ENCODE measurements around the gene OCEL1. TPM values are rescaled to one million over a fixed set of nuclear protein-coding genes. Genes with fewer than 3 reads are reported as not detected.
"Not testable (repeated sequence)": the region's sequence is repeated elsewhere in the genome, so short reads cannot be mapped to it uniquely, and the experiment has no call there.

OCEL1 gene
- total RNA-seq, 4 donors from 2014 or later = 9.7 to 33.5 (median 21.8) TPM

DNA sequence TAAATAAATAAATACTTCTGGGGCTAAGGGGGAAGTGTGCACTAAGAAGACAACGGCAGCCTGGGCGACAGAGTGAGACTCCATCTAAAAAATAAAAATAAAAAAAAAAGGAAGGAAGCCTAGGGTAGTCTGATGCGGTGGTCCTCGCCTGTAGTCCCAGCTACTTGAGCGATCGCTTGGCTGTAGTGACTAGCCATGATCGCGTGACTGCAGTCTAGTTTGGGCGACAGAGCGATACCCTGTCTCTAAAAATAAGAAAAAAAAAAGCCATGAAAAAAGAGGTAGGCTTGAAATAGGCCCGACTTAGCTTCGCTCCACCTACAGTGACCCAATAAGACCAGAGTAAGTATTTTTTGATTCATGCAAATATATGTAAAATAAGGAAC lies 40.6 kb downstream of the OCEL1 start:
- Histone ChIP-seq H3K27me3 (no peaks in the 10 kb centered on the region), H3K4me3 (replicated peaks in 1 of 3) (no peak overlapping the region), H3K4me1 (peaks cover 5% of the 10 kb centered on the region in 2 donors), H3K9me3 (no peaks in the 10 kb centered on the region), H3K27ac (peak overlapping the region in 1 of 3 donors; percentile 13), H3K36me3 (peaks cover 6 to 9% of the 10 kb centered on the region in 2 donors)
- WGBS, 2 donors = 62 to 72% methylated on average over 12 of the region's 12 CpGs
- intact Hi-C loops (cut with DNase I) = loop anchor here (10.0 kb wide), 1 partner anchor 52 kb away; the partner anchor contains the start of gene USE1
- peak in 1 of 2 donors; percentile 18 for DNase-seq
- TF ChIP-seq POLR2A (IDR thresholded peaks at IDR 0.05) = no peak
- TF ChIP-seq, protein P1, sequence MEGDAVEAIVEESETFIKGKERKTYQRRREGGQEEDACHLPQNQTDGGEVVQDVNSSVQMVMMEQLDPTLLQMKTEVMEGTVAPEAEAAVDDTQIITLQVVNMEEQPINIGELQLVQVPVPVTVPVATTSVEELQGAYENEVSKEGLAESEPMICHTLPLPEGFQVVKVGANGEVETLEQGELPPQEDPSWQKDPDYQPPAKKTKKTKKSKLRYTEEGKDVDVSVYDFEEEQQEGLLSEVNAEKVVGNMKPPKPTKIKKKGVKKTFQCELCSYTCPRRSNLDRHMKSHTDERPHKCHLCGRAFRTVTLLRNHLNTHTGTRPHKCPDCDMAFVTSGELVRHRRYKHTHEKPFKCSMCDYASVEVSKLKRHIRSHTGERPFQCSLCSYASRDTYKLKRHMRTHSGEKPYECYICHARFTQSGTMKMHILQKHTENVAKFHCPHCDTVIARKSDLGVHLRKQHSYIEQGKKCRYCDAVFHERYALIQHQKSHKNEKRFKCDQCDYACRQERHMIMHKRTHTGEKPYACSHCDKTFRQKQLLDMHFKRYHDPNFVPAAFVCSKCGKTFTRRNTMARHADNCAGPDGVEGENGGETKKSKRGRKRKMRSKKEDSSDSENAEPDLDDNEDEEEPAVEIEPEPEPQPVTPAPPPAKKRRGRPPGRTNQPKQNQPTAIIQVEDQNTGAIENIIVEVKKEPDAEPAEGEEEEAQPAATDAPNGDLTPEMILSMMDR (IDR thresholded peaks at IDR 0.05) = no peak

DNA sequence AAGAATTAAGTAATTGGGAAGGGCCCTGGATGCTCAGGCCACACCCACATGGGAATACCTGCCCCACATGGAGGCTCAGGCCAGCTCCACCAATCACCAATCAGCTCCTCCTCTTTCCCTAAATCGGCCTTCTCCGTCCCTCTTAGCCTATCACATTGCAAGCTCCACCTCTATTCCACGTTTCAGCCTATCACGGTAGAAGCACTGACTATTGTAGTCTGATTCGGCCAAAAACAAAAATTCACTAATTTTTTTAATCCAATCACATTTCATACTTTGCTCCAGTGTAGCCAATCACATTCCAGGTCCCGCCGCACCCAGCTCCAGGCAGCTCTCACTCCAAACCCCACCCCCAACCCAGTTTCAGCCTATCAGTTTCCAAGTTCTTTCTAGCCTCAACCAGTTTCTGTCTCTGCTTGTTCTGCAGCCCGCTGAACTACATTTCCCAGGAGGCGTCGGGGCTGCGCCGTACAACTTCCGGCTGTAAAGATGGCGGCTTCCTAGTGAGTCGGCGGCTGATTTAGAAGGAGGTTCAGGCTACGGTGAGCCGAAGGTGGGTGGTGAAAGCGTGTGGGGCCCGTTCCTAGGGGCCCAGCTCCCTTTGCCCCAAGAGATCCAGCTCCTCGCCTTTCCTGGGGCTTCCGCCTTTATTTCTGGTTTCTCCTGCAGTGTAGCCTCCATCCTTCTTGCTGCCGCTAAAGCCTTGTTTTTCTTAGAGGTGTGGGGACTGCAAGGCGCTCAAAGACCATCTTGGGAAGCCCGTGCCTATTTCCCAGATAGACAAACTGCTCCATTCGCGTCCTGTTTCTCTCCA lies 41.2 kb downstream of the OCEL1 start, which contains the start of gene BABAM1:
Gene BABAM1 (plus strand): TSS at position 469 of the 814 bp plus-strand sequence. CDS start 1,364 bp downstream, outside the sequence.
- intact Hi-C loops (cut with DNase I) = loop anchor here (10.0 kb wide), 1 partner anchor 52 kb away; the partner anchor contains the start of gene USE1
- WGBS, 2 donors = 0% methylated on average over 22 to 27 of the region's 27 CpGs
- peak within 1 kb of the TSS; percentile 40 to 46 (median 46) for H3K4me3 ChIP-seq (replicated peaks in 1 of 3)
- H3K27me3 ChIP-seq = no peaks in the 10 kb centered on the region
- H3K36me3 ChIP-seq = peaks cover 12 to 15% of the 10 kb centered on the region in 2 donors
- H3K9me3 ChIP-seq = no peaks in the 10 kb centered on the region
- H3K27ac ChIP-seq = peak within 1 kb of the TSS in 2 of 3 donors; percentile 13 to 57
- TF ChIP-seq, protein P1 (IDR thresholded peaks at IDR 0.05) = no peak
- TF ChIP-seq POLR2A (IDR thresholded peaks at IDR 0.05) = peak in 1 of 2 donors; percentile 41
- peaks cover 5% of the 10 kb centered on the region in 2 donors for H3K4me1 ChIP-seq
- DNase-seq = peak; percentile 96 to 97

DNA sequence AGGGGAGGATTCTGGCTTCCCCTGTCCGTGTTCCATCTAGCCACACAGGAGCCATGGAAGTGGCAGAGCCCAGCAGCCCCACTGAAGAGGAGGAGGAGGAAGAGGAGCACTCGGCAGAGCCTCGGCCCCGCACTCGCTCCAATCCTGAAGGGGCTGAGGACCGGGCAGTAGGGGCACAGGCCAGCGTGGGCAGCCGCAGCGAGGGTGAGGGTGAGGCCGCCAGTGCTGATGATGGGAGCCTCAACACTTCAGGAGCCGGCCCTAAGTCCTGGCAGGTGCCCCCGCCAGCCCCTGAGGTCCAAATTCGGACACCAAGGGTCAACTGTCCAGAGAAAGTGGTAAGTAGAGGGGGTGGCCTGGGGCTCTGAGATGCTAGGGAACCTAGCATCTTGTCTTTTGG lies 42.7 kb downstream of the OCEL1 start:
- peaks cover 5% of the 10 kb centered on the region in 2 donors for H3K4me1 ChIP-seq
- H3K27me3 ChIP-seq = no peaks in the 10 kb centered on the region
- DNase-seq = no peak
- peaks cover 16 to 19% of the 10 kb centered on the region in 2 donors for H3K36me3 ChIP-seq
- H3K4me3 ChIP-seq (replicated peaks in 1 of 3) = no peak overlapping the region
- no peaks in the 10 kb centered on the region for H3K9me3 ChIP-seq
- intact Hi-C loops (cut with DNase I) = loop anchor here (10.0 kb wide), 1 partner anchor 54 kb away; the partner anchor contains the start of gene USE1
- H3K27ac ChIP-seq = no peak overlapping the region
- TF ChIP-seq, protein P1 (IDR thresholded peaks at IDR 0.05) = no peak
- TF ChIP-seq POLR2A (IDR thresholded peaks at IDR 0.05) = no peak
- 87 to 97% methylated on average over 4 to 13 of the region's 13 CpGs for WGBS, 2 donors

DNA sequence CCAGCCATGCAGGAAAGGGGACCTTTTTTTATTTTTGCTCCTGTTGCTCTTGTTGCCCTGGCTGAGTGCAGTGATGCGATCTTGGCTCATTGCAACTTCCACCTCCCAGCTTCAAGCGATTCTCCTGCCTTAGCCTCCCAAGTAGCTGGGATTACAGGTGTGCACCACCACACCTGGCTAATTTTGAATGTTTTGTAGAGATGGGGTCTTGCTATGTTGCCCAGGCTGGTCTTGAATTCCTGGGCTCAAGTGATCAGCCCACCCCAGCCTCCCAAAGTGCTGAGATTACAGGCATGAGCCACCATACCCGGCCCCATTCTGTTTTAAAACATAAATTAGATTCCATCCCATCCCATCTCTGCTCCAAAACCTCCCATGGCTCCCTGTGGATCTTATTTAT lies 48.9 kb downstream of the OCEL1 start:
- H3K4me1 ChIP-seq; H3K27ac ChIP-seq; H3K27me3 ChIP-seq; DNase-seq; H3K4me3 ChIP-seq (replicated peaks in 1 of 3); intact Hi-C loops (cut with DNase I); H3K9me3 ChIP-seq: not testable (repeated sequence)
- 98 to 99% methylated on average over 3 of the region's 3 CpGs for WGBS, 2 donors
- H3K36me3 ChIP-seq = peaks cover 35 to 55% of the 10 kb centered on the region in 2 donors

DNA sequence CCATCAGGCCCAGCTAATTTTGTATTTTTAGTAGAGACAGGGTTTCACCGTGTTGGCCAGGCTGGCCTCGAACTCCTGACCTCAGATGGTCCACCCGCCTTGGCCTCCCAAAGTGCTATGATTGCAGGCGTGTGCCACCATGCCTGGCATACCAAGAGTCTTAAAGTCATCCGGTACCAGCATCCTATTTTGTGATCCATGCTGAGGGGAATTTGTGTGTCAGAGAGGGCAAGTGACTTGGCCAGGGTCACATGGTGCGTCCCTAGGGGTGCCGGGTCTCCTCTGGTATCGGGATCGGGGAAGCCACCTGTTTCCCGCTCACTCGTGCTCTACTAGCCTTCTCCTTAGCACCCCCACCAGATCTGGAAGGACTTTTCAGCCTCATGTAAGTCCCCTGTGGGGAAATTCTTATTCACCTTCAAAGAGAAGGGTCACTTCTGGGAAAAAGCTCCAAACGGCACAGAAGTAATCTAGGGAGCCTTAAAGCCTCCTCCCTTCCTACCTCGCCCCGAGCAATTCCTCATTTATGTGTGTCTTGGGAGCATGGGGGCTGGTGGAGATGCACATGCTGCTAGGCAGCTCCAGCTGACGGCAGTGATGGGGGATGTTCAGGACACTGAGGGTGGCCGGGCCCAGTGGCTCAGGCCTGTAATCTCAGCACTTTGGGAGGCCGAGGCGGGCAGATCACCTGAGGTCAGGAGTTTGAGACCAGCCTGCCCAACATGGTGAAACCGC lies 49.6 kb downstream of the OCEL1 start:
- Histone ChIP-seq H3K27me3 (no peaks in the 10 kb centered on the region), H3K4me3 (replicated peaks in 1 of 3) (no peak overlapping the region), H3K4me1 (no peaks in the 10 kb centered on the region), H3K36me3 (peaks cover 35 to 55% of the 10 kb centered on the region in 2 donors), H3K9me3 (no peaks in the 10 kb centered on the region), H3K27ac (no peak overlapping the region)
- 92 to 94% methylated on average over 19 of the region's 19 CpGs for WGBS, 2 donors
- no peak for DNase-seq
- TF ChIP-seq, protein P1 (IDR thresholded peaks at IDR 0.05) = no peak
- no peak for TF ChIP-seq POLR2A (IDR thresholded peaks at IDR 0.05)
- intact Hi-C loops (cut with DNase I) = no loop called here

Other genes starting within 250 kb of the OCEL1 start
- 100 to 1,000 TPM in 1 of 4 donors, 10 to 100 TPM in 3; 13.9 to 116 (median 24.2) TPM for gene CPAMD8, start 199.4 kb upstream of the OCEL1 start, total RNA-seq
- gene HAUS8, start 150.8 kb upstream of the OCEL1 start, total RNA-seq = 1 to 10 TPM; 6.4 to 9.1 (median 6.8) TPM
- gene MYO9B, start 150.4 kb upstream of the OCEL1 start, total RNA-seq = 10 to 100 TPM; 33.7 to 52.9 (median 44.6) TPM
- 10 to 100 TPM; 21.4 to 36.0 (median 27.4) TPM for gene USE1, start 10.9 kb upstream of the OCEL1 start, total RNA-seq
- 100 to 1,000 TPM in 2 of 4 donors, 10 to 100 TPM in 2; 66.0 to 117 (median 97.9) TPM for gene NR2F6, start 19.7 kb downstream of the OCEL1 start, total RNA-seq
- gene USHBP1, start 38.5 kb downstream of the OCEL1 start, total RNA-seq = 10 to 100 TPM in 3 of 4 donors, 1 to 10 TPM in 1; 8.9 to 24.3 (median 11.1) TPM
- 10 to 100 TPM; 49.6 to 87.5 (median 71.1) TPM for gene BABAM1, start 41.2 kb downstream of the OCEL1 start, total RNA-seq
- under 1 TPM; 0.11 to 0.40 (median 0.27) TPM for gene ANKLE1, start 55.7 kb downstream of the OCEL1 start, total RNA-seq
- 10 to 100 TPM; 14.4 to 31.2 (median 23.3) TPM for gene ABHD8, start 77.2 kb downstream of the OCEL1 start, total RNA-seq
- gene MRPL34, start 79.6 kb downstream of the OCEL1 start, total RNA-seq = 100 to 1,000 TPM in 3 of 4 donors, 10 to 100 TPM in 1; 95.8 to 311 (median 149) TPM
- 10 to 100 TPM; 14.5 to 40.4 (median 20.1) TPM for gene DDA1, start 83.3 kb downstream of the OCEL1 start, total RNA-seq
- 10 to 100 TPM in 1 of 4 donors, 1 to 10 TPM in 3; 5.0 to 10.9 (median 5.9) TPM for gene ANO8, start 108.6 kb downstream of the OCEL1 start, total RNA-seq
- 10 to 100 TPM; 17.7 to 21.8 (median 19.6) TPM for gene GTPBP3, start 111.3 kb downstream of the OCEL1 start, total RNA-seq
- 100 to 1,000 TPM; 103 to 322 (median 174) TPM for gene PLVAP, start 151.1 kb downstream of the OCEL1 start, total RNA-seq
- gene CCDC194, start 168.0 kb downstream of the OCEL1 start, total RNA-seq = not detected
- gene BST2, start 179.4 kb downstream of the OCEL1 start, total RNA-seq = 10 to 100 TPM; 14.1 to 83.0 (median 24.7) TPM
- 100 to 1,000 TPM in 1 of 4 donors, 10 to 100 TPM in 3; 51.5 to 146 (median 68.3) TPM for gene MVB12A, start 193.8 kb downstream of the OCEL1 start, total RNA-seq
- gene TMEM221, start 222.4 kb downstream of the OCEL1 start, total RNA-seq = under 1 TPM in 1 of 4 donors, not detected in 3; 0.56 TPM
- not detected for gene NXNL1, start 234.7 kb downstream of the OCEL1 start, total RNA-seq
- 10 to 100 TPM; 25.3 to 40.7 (median 28.1) TPM for gene SLC27A1, start 244.3 kb downstream of the OCEL1 start, total RNA-seq